HT1080 (cell line): ENCODE data around the gene ARNT2. TPM values are rescaled to one million over a fixed set of nuclear protein-coding genes. Genes with fewer than 3 reads are reported as not detected.
A peak's percentile ranks its signal among the peaks of the same experiment; 100 is the strongest.
"Not testable (repeated sequence)": the region's sequence is repeated elsewhere in the genome, so short reads cannot be mapped to it uniquely, and the experiment has no call there.

Experiments
- DNase-seq: peaks from one replicate; pipeline ENCODE4 v3.0.0-alpha.2; 2015; ENCODE audit warnings: low read depth
- total RNA-seq: library from RNA; depleted of rRNA; stranded (reverse); fragments of >200 nt; shearing (Covaris generic); gene quantifications from 2 replicates; pipeline ENCODE4 v1.2.3, GENCODE V29; 2014; rRNA removed

Gene ARNT2
- total RNA-seq, 1 experiment from 2014 or later, result 3.7 TPM

- DNase-seq, result peak; percentile 66
Measured at GRCh38 chr15:80645494-80646065, 241.4 kb downstream of the ARNT2 start.

- not testable (repeated sequence) for DNase-seq
Measured at GRCh38 chr15:80647424-80647823, 243.2 kb downstream of the ARNT2 start.

Other genes with a start within 250 kb of the ARNT2 start
- 0.07 TPM in 1 of 2 replicates, not detected in the other for gene CTXND1, start 152.2 kb upstream of the ARNT2 start, total RNA-seq